Measurements from ENCODE around the gene TMEM163.

The TMEM163 gene

GRCh38 chr2:134436706-134437105 lies 282.1 kb downstream of the TMEM163 start:
- Histone ChIP-seq H3K36me3 (peaks cover 56% of the 10 kb centered on the region), H3K27ac (no peak overlapping the region)

GRCh38 chr2:134435936-134436335 lies 282.9 kb downstream of the TMEM163 start:
- H3K27me3 ChIP-seq, result no peaks in the 10 kb centered on the region
- H3K4me1 ChIP-seq (ENCODE audit: control insufficient read depth in 1 of 2, insufficient read depth in 1 of 2, low read depth in 1 of 2, low read length in 1 of 2), result peaks cover 29% of the 10 kb centered on the region in 2 experiments
- no peak overlapping the region for H3K27ac ChIP-seq
- H3K9me3 ChIP-seq, result no peaks in the 10 kb centered on the region
- TF ChIP-seq CTCF (IDR thresholded peaks at IDR 0.05), result no peak
- peaks cover 48% of the 10 kb centered on the region for H3K36me3 ChIP-seq
- H3K4me3 ChIP-seq (ENCODE audit: low read depth in 1 of 2, low read length in 1 of 2), result no peak overlapping the region

More at GRCh38 chr2:134436706-134437105, 282.1 kb downstream of the TMEM163 start:
- Histone ChIP-seq H3K4me3 (ENCODE audit: low read depth in 1 of 2, low read length in 1 of 2) (no peak overlapping the region), H3K4me1 (ENCODE audit: control insufficient read depth in 1 of 2, insufficient read depth in 1 of 2, low read depth in 1 of 2, low read length in 1 of 2) (peaks cover 21% of the 10 kb centered on the region in 2 experiments), H3K9me3 (no peaks in the 10 kb centered on the region), H3K27me3 (no peaks in the 10 kb centered on the region)
- no peak for TF ChIP-seq CTCF (IDR thresholded peaks at IDR 0.05)

GRCh38 chr2:134435505-134435904 lies 283.3 kb downstream of the TMEM163 start:
- Histone ChIP-seq H3K4me3 (ENCODE audit: low read depth in 1 of 2, low read length in 1 of 2) (no peak overlapping the region), H3K36me3 (peaks cover 44% of the 10 kb centered on the region), H3K9me3 (no peaks in the 10 kb centered on the region), H3K4me1 (ENCODE audit: control insufficient read depth in 1 of 2, insufficient read depth in 1 of 2, low read depth in 1 of 2, low read length in 1 of 2) (peaks cover 33% of the 10 kb centered on the region in 2 experiments), H3K27me3 (no peaks in the 10 kb centered on the region), H3K27ac (no peak overlapping the region)
- no peak for TF ChIP-seq CTCF (IDR thresholded peaks at IDR 0.05)

- Histone ChIP-seq H3K27ac (no peak overlapping the region), H3K4me3 (ENCODE audit: low read depth in 1 of 2, low read length in 1 of 2) (no peak overlapping the region), H3K27me3 (no peaks in the 10 kb centered on the region), H3K9me3 (no peaks in the 10 kb centered on the region), H3K36me3 (peaks cover 35% of the 10 kb centered on the region), H3K4me1 (ENCODE audit: control insufficient read depth in 1 of 2, insufficient read depth in 1 of 2, low read depth in 1 of 2, low read length in 1 of 2) (peaks cover 46% of the 10 kb centered on the region in 2 experiments)
- TF ChIP-seq CTCF (IDR thresholded peaks at IDR 0.05), result no peak
These were observed 284.8 kb downstream of the TMEM163 start for GRCh38 chr2:134433979-134434378.

GRCh38 chr2:134433469-134433868 lies 285.3 kb downstream of the TMEM163 start:
- no peaks in the 10 kb centered on the region for H3K27me3 ChIP-seq
- H3K27ac ChIP-seq, result peak overlapping the region; percentile 61
- peaks cover 34% of the 10 kb centered on the region for H3K36me3 ChIP-seq
- H3K9me3 ChIP-seq, result no peaks in the 10 kb centered on the region
- no peak for TF ChIP-seq CTCF (IDR thresholded peaks at IDR 0.05)
- H3K4me1 ChIP-seq (ENCODE audit: control insufficient read depth in 1 of 2, insufficient read depth in 1 of 2, low read depth in 1 of 2, low read length in 1 of 2), result peaks cover 46 to 48% of the 10 kb centered on the region in 2 experiments
- no peak overlapping the region for H3K4me3 ChIP-seq (ENCODE audit: low read depth in 1 of 2, low read length in 1 of 2)

GRCh38 chr2:134432435-134432883 lies 286.3 kb downstream of the TMEM163 start:
- peaks cover 39% of the 10 kb centered on the region for H3K36me3 ChIP-seq
- H3K4me3 ChIP-seq (ENCODE audit: low read depth in 1 of 2, low read length in 1 of 2), result no peak overlapping the region
- peaks cover 46 to 53% of the 10 kb centered on the region in 2 experiments for H3K4me1 ChIP-seq (ENCODE audit: control insufficient read depth in 1 of 2, insufficient read depth in 1 of 2, low read depth in 1 of 2, low read length in 1 of 2)
- no peaks in the 10 kb centered on the region for H3K9me3 ChIP-seq
- TF ChIP-seq CTCF (IDR thresholded peaks at IDR 0.05), result no peak
- peak overlapping the region; percentile 61 for H3K27ac ChIP-seq
- H3K27me3 ChIP-seq, result no peaks in the 10 kb centered on the region
